BJ (cell line): ENCODE data around the gene GRAMD2B. TPM values are rescaled to one million over a fixed set of nuclear protein-coding genes. Genes with fewer than 3 reads are reported as not detected.

Experiments
- CTCF ChIA-PET: fragments of 350-600 bp; formaldehyde crosslinking; extraction: SDS; loops from one replicate; lab custom pipeline; 2021; ENCODE audit warnings: antibody characterized with exemption, inconsistent platforms; lab: Yijun Ruan, JAX
- POLR2A ChIA-PET: fragments of 300-600 bp; sonication (Branson Sonifier 250); formaldehyde crosslinking; extraction: SDS; loops from one replicate; lab custom pipeline; 2021; ENCODE audit warnings: antibody characterized with exemption; lab: Charles Lee
- DNase-seq: peaks from one replicate; pipeline ENCODE4 v3.0.0-alpha.2; 2011; ENCODE audit warnings: low read depth
- H3K27me3 ChIP-seq: 2 replicates; pipeline ENCODE4 v1.6.0; 2011; ENCODE audit warnings: low read length; ENCODE audit not compliant: control insufficient read depth, insufficient read depth
- H3K36me3 ChIP-seq: 2 replicates; pipeline ENCODE4 v1.5.1; 2011; ENCODE audit warnings: low read length; ENCODE audit not compliant: control insufficient read depth, insufficient read depth
- H3K4me3 ChIP-seq: 2 replicates; pipeline ENCODE4 v1.5.1; 2011; ENCODE audit warnings: low read depth, mild to moderate bottlenecking, control low read depth, low read length
- polyA plus RNA-seq: library from polyadenylated mRNA; depleted of rRNA; stranded (reverse); fragments of >200 nt; gene quantifications from 2 replicates; pipeline ENCODE4 v1.2.3, GENCODE V29; 2011; rRNA removed
- TF ChIP-seq, protein P1 (sequence below): IDR thresholded peaks from 2 replicates; pipeline ENCODE4 v1.5.1; 2011; ENCODE audit warnings: low read depth, mild to moderate bottlenecking, control low read depth, inconsistent platforms, low read length, moderate library complexity; ENCODE audit not compliant: insufficient read depth

GRAMD2B gene
- polyA plus RNA-seq, 1 experiment = 77.9 TPM

DNA sequence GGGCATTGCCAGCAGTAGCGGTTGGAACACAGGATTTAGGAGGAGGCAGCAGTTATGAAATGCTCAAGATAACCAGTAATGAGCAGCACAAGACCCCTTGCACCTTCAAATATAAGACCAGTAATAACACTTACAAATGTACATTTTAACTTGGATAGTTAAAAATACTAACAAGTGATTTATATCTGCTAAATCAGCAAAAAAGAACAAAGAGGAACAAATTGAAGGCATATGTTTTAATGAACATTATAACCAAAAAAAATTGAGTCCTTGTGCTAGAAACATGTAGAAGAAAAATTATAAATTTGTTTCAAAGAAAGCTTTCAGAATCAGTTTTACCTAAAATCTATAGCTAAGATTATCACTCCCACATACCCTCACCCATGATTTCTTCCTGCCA lies 119.8 kb downstream of the GRAMD2B start:
- Histone ChIP-seq H3K4me3 (no peak overlapping the region), H3K27me3 (no peaks in the 10 kb centered on the region), H3K36me3 (peaks cover 9% of the 10 kb centered on the region)
- TF ChIP-seq, protein P1, sequence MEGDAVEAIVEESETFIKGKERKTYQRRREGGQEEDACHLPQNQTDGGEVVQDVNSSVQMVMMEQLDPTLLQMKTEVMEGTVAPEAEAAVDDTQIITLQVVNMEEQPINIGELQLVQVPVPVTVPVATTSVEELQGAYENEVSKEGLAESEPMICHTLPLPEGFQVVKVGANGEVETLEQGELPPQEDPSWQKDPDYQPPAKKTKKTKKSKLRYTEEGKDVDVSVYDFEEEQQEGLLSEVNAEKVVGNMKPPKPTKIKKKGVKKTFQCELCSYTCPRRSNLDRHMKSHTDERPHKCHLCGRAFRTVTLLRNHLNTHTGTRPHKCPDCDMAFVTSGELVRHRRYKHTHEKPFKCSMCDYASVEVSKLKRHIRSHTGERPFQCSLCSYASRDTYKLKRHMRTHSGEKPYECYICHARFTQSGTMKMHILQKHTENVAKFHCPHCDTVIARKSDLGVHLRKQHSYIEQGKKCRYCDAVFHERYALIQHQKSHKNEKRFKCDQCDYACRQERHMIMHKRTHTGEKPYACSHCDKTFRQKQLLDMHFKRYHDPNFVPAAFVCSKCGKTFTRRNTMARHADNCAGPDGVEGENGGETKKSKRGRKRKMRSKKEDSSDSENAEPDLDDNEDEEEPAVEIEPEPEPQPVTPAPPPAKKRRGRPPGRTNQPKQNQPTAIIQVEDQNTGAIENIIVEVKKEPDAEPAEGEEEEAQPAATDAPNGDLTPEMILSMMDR = no peak
- ChIA-PET CTCF (interaction anchor here (0.6 to 6.8 kb wide), 6 partner anchors 15 to 266 kb away, joined by 3 to 52 read pairs (median 3); partner anchors contain the start of gene ALDH7A1), POLR2A (no interaction called here)
- DNase-seq = no peak

DNA sequence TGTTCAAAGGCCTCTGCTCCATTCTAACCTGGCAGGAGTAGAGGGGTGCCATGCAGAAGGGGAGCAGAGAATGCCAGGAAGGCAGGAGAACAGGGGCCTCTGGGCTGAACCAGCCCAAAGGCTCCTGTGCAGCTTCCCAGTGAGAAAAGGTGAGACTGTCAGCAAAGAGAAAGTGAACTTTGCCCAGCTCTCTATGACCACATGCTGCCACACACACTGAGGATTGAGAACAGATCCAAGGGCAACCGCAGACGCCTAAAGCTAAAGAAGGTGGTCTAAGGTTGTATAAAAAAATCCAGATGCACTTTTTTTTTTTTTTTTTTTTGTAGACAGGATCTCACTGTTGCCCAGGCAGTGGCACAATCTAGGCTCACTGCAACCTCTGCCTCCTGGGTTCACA lies 120.5 kb downstream of the GRAMD2B start:
- Histone ChIP-seq H3K36me3 (peaks cover 9% of the 10 kb centered on the region), H3K4me3 (no peak overlapping the region), H3K27me3 (no peaks in the 10 kb centered on the region)
- DNase-seq = no peak
- ChIA-PET CTCF (interaction anchor here (0.6 to 6.8 kb wide), 7 partner anchors 42 to 267 kb away, joined by 3 to 52 read pairs (median 3); partner anchors contain the start of gene ALDH7A1), POLR2A (no interaction called here)
- TF ChIP-seq, protein P1 = no peak

Other genes starting within 250 kb of the GRAMD2B start
- gene ALDH7A1, start 171.8 kb downstream of the GRAMD2B start, polyA plus RNA-seq = 81.2 and 99.9 TPM in 2 replicates
- gene PHAX, start 177.5 kb downstream of the GRAMD2B start, polyA plus RNA-seq = 40.7 and 41.6 TPM in 2 replicates